GM18498 (cell line): ENCODE data around the gene MMP13.
A peak's percentile ranks its signal among the peaks of the same experiment; 100 is the strongest.
"Not testable (repeated sequence)": the region's sequence is repeated elsewhere in the genome, so short reads cannot be mapped to it uniquely, and the experiment has no call there.

Source experiments
- ATAC-seq: cut with Tn5 transposase; IDR thresholded peaks from one replicate; pipeline ENCODE4 v1.9.1; 2021; ENCODE audit warnings: mild to moderate bottlenecking, moderate library complexity; ENCODE audit not compliant: unreplicated experiment

Gene MMP13

DNA sequence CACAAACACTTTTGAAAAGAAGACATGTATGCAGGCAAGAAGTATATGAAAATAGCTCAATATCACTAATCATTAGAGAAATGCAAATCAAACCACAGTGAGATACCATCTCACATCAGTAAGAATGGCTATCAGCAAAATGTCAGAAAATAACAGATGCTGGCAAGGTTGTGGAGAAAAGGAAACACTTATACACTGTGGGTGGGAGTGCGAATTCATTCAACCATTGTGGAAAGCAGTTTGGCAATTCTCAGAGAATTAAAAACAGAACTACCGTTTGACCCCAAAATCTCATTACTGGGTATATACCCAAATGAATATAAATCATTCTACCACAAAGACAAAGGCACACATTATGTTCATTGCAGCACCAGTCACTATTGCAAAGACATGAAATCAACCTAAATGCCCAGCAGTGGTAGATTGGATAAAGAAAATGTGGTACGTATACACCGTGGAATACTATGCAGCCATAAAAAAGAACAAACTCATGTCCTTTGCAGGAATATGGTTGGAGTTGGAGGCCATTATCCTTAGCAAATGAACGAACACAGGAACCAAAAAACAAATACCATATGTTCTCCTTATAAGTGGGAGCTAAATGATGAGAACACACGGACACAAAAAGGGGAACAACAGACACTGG, 18.5 kb downstream of the MMP13 start:
- peak; percentile 49 for ATAC-seq

DNA sequence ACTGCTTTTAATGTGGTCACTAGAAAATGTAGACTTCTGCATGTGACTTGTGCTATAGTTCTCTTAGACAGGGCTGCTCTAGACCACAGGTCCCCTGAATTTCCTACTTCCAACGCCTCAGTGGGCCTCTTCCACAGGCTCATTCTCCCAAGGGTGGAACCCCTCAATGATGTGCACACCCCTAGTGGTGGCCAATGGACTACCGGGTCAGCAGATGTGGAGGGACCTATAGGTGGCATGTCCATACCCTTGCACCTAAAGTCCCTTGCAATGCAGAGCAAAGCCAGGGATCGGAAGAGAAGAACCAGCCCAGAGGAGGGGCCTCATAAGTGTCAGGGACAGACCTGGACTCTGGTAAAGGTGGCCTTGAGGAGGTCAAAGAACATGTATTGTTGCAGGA, 20.0 kb downstream of the MMP13 start:
- ATAC-seq = no peak

DNA sequence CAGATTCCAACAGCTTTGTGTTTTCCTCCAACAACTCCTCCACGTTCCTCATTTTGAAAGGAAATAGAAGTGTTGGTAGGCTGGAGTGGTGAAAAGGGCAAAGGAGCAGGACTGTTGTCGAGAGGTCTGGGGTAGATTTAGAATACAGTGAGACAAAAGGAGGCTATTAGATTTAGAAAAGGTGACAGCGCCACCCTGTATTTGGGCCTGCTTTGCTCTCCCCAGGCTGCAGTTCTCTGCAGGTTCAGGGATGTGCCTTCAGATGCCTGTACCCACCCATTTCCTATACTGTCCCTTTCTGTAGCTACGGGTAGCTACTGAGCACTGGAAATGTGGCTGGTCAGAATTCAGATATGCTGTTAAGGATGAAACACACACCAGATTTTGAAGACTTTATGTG, 20.8 kb downstream of the MMP13 start:
- ATAC-seq = no peak

DNA sequence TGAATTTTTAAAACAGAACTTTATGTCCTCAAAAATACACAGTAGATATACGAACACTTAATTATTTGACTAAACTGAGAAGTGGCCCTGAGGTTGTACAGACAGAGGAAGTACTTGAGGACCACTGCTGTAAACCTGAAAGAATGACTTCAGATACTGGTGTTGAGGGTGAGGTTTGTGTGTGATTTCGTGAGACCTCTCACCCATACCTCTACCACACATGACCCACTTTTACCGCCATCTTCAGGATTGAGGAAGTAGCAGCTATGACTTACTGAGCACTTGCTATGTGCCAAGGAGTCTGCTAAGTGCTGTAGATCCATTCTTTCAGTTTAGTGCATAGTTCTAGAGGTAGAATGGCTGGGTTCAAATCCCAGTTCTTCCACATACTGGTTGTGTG, 21.9 kb downstream of the MMP13 start:
- ATAC-seq = peak; percentile 58

DNA sequence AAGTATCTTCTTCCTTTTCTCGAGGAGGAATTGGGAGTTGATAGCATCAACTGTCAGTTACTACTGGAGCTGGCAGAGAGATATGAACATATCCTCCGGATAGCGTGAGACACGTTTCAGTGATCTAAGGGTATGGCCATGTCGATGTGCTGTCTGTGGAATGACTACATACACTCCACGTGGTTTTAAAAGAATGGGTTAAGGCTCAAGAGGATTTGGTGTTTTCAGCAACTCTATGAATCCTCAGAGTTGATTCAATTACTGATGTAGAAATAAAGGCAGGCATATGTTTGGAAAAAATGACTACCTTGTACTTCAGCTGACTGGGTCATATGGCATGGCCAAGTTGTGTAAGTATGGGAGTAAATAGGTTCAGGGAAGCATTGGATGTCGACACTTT, 22.9 kb downstream of the MMP13 start:
- ATAC-seq = no peak

DNA sequence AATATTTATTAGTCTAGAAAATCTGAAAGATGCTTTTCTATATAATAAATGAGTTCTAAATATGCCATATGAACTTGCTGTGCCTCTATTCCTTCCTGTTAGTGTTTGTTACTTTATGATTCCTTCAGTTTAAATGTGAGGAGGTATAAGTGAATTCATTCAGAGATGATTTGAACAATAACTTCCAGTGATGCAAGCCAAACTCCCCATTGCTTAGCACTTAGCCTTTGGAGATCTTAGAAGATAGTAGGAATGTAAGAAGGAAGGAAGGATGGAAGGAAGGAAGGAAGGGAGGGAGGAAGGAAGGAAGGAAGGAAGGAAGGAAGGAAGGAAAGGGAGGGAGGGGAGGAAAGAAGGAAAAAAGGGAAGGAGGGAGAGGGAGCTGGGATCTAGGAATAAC, 25.1 kb downstream of the MMP13 start:
- ATAC-seq = no peak

DNA sequence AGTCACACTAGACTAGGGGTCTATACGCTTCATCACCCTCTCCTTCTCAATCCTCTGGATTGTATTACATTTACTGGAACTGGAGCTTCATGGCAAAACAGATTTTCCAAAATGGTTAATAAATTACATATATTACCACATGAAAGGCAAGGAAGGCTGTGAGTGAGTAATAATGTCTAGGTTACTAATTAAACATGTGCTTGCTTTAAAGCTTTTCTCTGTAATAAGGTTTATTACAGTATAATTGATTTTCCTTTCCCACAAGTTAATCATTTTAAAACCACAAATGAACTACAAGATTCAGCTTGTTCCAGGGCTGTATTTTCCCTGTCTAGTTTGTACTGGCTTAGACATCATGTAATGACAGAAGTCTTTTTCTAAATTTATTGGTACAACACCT, 25.6 kb downstream of the MMP13 start:
- no peak for ATAC-seq

DNA sequence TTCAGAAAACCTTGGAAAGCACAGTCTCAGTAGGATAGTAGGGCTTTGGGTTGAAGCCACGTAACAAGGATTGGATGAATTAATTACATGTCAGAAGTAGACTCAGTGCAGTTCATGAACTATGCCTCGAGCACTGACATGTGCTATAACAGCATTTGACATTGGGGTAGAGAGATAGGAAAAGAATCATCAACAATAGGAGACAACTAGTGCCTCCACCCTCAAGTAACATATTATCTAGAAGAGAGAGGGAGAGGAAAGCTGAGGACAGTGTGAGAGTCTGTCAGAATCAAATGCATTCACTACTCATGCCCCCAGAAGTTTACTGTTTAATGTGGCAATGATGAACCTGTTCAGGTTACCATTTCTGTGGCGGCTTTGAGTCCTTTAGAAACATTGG, 26.4 kb downstream of the MMP13 start:
- no peak for ATAC-seq

DNA sequence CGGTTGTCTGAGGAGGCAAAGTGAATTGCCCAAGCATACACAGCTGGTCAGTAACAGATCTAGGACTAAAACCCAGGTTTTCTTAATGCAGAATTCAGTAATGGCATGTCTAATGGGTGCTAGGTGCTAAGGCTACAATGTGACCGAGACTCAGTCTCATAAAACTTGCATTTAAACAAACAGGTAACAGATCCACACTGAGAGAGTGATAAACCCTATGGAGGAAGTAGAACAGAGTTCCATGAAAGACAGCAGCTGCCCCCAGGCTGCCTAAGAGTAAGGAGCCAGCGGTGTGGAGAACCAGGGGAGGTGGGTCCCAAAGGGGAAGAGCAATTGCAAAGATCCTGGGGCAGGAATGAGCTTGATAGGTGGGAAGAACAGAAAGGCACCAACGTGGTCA, 27.3 kb downstream of the MMP13 start:
- ATAC-seq = no peak

DNA sequence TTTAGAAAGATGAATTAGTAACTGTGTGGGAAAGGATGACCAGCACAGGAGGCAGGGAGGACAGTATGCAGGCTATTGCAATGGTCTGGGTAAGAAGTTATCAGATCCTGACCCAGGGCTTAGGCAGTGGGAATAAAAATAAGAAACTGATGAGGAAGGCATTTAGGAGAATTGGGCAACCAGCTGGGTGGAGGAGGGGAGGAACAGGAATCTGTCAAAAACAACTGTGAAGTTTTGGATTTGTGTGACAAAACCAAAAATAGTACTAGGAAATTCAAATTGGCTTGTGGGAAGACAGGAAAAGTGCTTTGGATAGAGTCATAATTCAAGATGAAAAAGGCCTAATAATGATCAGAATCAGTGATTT, 27.9 kb downstream of the MMP13 start:
- no peak for ATAC-seq

DNA sequence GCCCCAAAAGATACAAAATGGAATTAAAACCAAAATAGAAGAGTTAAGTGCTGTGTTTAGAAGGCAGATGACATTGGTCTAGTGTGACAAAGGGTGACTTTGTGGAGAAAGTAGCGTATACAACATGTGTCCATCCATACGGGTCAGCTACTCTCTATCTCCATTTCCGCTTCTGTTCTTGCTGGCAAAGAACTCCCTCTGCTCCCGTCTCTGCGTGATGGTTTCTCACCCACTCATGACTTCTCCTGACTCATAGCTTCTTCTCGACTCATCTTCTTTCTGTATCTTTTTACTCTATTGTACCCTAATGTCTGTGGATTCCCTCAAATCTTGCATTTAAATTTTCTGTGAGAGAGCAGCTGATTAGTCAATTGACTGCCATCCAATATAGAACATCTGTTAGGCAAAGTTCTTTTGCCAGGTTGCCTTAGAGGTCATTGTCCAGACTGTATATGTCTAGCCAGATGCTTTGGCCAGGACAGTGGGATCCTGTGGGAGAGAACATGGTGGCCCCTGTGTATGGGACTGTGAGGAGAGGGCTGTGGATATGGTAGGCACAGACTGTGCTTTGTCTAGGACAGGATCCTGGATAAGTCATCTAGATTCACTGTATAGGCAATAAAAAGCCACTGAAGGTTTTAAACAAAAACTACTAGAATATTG, 28.4 kb downstream of the MMP13 start:
- no peak for ATAC-seq

DNA sequence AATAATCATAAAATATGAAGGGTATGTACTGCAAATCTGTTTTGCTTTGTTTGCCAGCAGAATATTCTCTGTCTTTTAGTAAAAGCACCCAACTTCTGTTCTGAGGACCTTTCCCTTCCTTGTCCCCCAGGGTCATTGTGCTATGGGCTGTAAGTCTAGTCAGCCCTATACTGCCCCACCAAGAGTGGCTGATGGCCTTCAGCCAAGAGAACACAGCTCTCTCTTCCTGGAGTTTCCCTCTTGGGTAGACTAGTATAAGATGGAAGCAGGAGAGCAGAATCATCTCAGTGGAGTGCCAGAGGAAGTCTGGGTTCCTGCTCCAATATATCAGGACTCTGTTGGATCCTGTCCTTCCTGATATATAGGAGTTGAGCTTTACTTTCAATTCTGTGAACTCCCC, 29.0 kb downstream of the MMP13 start:
- no peak for ATAC-seq

DNA sequence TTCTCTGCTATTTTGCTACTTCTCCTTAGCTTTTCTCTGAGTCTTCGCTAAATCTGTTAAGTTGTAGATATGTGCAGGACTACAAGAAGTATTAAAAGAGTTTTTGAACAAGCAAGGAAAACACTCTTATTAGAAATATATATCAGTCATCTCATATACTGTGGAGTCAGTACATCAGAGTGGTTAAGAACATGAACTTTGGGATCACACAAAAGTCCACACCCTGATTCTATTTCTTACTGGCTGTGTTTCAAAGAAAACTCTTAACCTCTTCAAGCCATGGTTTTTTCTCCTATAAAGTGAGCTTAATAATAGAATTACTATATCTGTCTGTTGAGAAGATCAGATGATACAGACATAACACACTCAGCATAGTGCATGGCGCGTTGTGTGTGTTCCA, 29.5 kb downstream of the MMP13 start:
- ATAC-seq = no peak

DNA sequence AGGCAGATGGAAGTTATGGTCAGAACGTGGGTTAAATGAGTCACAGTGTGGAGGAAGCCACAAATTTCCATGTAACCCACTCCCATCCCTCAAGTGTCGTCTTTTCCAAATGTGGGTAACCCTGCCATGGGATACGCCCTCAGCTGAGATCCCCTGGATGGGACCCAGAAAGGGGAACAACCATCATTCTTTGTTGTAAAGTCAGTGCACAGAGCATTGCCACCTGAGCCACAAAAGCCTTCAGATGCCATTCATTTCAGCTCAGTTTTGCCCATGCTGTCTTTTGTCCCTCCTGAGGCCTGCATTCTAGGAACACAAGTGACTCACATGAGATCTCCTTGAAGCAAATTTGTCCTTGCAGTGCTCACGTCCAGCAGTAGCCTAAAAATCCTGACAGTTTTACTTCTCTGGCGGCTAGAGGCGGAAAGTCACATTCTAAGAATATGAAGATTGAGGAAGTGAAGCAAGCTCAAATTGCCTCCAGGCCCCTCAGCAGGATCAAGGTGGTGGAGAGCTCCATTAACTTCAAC, 30.6 kb downstream of the MMP13 start:
- no peak for ATAC-seq

DNA sequence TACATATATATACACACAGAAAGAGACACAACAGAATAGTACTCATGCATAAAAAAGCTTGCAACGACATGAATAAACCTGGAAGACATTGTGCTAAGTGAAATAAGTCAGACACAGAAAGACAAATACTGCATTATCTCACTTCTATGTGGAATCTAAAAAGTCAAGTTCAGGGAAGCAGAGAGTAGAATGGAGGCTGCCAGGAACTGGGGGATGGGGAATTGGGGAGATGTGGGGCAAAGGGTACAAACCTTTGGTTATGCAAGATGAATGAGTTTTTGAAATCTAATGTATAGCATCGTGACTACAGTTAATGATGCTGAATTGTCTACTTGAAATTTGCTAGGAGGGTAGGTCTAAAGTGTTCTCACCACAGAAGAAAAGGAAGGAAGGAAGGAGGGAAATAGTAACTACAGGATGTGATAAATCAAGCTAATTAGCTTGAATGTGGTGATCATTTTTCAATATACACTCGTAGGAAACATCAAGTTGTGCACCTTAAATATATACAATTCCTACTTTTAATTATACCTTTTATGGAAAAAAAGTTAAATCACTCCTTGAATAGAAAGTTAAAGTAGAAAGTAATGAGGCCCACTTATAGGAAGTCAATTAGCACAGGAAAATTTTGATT, 33.8 kb downstream of the MMP13 start:
- no peak for ATAC-seq

DNA sequence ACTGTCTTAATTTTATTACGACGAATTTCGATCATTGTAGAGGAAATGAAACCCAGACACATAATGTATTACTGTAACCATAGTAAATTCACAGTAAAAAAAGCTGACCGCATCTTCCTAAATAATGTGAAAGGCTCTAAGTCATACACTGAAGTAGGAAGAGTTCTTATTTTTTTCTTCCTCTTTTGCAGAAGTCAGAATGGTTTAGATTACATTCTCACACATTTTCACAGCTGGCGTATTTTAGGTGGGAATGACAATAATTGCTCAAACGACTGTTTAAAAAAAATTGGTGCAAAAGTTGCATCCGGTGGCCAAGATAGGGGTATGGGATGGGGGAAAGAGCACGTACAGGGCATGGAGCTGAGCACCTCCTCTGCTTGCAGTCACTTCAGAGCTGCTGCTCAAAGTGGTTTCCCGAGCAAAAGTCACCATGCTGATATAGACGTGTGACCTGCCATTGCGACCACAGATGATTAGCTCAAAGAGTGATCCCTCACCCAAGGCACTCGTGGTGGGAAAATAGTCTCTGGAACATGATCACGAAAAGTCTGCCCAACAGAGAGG, 35.3 kb downstream of the MMP13 start:
- peak; percentile 90 for ATAC-seq

DNA sequence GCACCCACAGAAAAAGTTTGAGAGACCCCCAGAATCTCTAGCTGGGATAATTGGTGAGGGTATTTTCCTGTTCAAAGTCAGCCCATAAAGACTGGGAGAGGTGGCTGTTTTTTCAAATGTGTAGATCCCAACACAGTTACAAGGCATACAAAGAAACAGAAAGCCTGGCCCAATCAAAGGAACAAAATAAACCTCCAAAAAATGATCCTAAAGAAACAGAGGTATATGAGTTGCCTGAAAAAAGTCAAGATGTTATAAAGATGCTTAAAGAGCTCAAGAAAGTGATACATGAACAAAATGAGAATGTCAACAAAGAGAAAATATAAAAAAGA, 40.5 kb downstream of the MMP13 start:
- no peak for ATAC-seq

DNA sequence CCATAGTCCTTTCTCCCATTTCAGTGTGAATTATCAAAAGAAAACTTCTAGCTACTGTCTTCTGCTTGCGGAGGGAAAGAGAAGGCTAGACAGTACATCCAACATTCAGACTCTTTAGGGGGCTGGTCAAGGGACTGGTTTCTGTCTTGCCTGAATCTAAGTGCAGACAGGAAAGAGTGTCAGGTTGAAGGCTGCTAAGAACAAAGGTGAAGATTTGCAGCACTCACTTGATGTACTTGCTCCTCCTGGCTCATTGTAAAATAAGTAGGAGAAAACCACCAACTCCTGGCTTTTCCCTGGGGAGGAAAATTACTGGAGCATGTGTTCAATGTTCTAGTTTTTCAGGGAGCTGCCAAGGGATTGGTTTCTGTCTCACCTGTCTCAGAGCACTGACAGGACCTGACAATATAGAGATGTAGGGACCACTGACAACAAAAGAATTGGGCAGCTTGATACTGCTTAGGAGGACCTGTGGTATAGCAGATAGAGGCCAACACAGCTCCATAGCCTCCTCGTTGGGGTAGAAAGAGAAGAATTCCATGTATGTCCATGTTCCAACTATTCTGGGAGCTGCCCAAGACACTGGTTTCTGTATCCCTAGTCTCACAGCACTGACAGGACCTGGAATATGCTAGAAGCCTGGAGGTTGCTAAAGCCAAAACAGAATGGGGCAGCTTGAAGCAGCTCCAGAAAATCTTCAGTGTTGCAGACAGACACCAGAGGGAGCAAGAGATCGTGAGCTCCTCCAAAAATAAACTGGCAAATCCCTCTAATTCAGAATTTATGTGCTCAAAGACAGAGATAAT, 41.1 kb downstream of the MMP13 start:
- ATAC-seq = no peak

DNA sequence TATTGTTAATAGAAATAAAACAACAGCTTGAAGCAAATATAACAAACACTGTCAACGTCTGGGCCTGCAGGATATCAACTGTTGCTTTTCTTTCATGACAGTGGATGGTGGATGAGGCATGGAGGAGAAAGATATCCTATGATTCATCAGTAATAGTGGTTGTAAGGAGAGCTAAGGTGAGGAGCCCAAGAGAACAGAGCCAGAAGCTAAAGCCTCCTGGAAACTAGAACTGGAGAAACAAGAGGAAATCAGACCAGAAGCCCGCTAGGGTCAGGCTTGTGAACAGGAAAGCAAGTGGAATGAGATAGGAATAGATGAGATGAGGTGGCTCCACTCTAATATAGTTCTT, 43.1 kb downstream of the MMP13 start:
- ATAC-seq = no peak

DNA sequence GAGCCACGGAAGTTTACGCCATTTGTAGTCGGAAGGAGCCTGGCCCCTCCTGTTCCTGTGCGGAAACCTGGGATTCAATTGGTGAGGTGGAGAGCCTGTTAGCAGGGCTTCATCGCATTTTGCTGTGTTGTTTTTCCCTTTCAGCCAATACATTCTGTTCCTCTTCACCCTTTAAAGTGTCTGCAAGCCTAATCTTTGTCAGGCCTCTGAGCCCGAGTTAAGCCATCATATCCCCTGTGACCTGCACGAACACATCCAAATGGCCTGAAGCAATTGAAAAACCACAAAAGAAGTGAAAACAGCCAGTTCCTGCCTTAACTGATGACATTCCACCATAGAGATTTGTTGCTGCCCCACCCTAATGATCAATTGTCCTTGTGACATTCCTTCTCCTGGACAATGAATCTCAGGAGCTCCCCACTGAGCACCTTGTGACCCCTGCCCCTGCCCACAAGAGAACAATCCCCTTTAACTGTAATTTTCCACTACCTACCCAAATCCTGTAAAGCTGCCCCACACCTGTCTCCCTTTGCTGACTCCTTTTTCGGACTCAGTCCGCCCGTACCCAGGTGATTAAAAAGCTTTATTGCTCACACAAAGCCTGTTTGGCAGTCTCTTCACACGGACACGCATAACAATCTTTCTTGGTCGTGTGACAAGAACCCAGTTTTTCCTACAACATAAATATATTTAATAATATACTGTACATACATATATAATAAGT, 43.6 kb downstream of the MMP13 start:
- ATAC-seq = no peak

DNA sequence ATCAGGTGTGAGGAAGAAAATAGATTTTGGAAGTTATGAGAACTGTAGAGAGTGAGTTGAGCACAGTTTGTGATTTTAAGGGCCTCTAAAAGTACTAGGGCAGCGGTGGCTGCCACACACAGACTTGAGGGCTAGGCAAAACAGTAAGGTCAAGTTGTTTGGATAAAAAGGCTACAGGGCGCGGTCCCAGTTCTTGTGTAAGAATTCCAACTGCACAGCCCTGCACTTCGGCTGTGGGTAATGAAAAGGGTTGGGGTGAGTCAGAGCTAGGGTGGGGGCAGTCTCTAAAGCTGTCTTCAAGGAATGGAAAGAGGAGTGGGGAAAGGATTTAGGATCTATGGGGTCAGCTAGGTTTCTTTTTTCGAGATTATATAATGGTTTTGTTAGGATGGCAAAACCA, 49.7 kb downstream of the MMP13 start:
- not testable (repeated sequence) for ATAC-seq
